Type B pancreatic cell (in vitro differentiated cells): Measurements from ENCODE around the gene NXT1. TPM values are rescaled to one million over a fixed set of nuclear protein-coding genes. Genes with fewer than 3 reads are reported as not detected.

Experiments
- DNase-seq: peaks from one replicate; pipeline ENCODE4 v3.0.0; 2021; ENCODE audit warnings: mixed read lengths; ENCODE audit not compliant: unreplicated experiment; ENCODE audit errors: extremely low spot score
- H3K27ac Mint-ChIP-seq: 2 replicates; pipeline ENCODE4 v1.8.0; 2021; ENCODE audit warnings: mild to moderate bottlenecking, mixed read lengths
- H3K27me3 Mint-ChIP-seq: 2 replicates; pipeline ENCODE4 v1.8.0; 2021; ENCODE audit warnings: mixed read lengths
- H3K36me3 Mint-ChIP-seq: 2 replicates; pipeline ENCODE4 v1.8.0; 2021; ENCODE audit warnings: mixed read lengths
- H3K4me1 Mint-ChIP-seq: one replicate; pipeline ENCODE4 v1.8.0; 2021; ENCODE audit warnings: mixed read lengths; ENCODE audit not compliant: unreplicated experiment
- H3K4me3 Mint-ChIP-seq: 2 replicates; pipeline ENCODE4 v1.8.0; 2021; ENCODE audit warnings: mild to moderate bottlenecking, mixed read lengths
- H3K9me3 Mint-ChIP-seq: 2 replicates; pipeline ENCODE4 v1.8.0; 2021; ENCODE audit warnings: mixed read lengths
- total RNA-seq: library from RNA; stranded (reverse); gene quantifications from 2 replicates; pipeline ENCODE4 v1.2.1, GENCODE V29; 2021; ENCODE audit warnings: low replicate concordance
- TF ChIP-seq, protein P1 (sequence below): fragments of 200-600 bp; sonication (generic); conservative IDR thresholded peaks from 2 replicates; pipeline ENCODE4 v1.5.0; 2021; ENCODE audit warnings: antibody characterized with exemption, mild to moderate bottlenecking

Gene NXT1
- total RNA-seq, 1 donor from 2014 or later: 25.7 TPM

GRCh38 chr20:23366384-23366783, 15.8 kb downstream of the NXT1 start:
- H3K4me3 Mint-ChIP-seq: peak overlapping the region; percentile 18
- H3K9me3 Mint-ChIP-seq: no peaks in the 10 kb centered on the region
- peak overlapping the region; percentile 17 for H3K27ac Mint-ChIP-seq

GRCh38 chr20:23367770-23368169, 17.2 kb downstream of the NXT1 start:
- Mint-ChIP-seq H3K9me3 (no peaks in the 10 kb centered on the region), H3K4me1 (peaks cover 33% of the 10 kb centered on the region), H3K27me3 (no peaks in the 10 kb centered on the region), H3K27ac (no peak overlapping the region), H3K4me3 (no peak overlapping the region), H3K36me3 (peaks cover 36% of the 10 kb centered on the region)
- TF ChIP-seq, protein P1, sequence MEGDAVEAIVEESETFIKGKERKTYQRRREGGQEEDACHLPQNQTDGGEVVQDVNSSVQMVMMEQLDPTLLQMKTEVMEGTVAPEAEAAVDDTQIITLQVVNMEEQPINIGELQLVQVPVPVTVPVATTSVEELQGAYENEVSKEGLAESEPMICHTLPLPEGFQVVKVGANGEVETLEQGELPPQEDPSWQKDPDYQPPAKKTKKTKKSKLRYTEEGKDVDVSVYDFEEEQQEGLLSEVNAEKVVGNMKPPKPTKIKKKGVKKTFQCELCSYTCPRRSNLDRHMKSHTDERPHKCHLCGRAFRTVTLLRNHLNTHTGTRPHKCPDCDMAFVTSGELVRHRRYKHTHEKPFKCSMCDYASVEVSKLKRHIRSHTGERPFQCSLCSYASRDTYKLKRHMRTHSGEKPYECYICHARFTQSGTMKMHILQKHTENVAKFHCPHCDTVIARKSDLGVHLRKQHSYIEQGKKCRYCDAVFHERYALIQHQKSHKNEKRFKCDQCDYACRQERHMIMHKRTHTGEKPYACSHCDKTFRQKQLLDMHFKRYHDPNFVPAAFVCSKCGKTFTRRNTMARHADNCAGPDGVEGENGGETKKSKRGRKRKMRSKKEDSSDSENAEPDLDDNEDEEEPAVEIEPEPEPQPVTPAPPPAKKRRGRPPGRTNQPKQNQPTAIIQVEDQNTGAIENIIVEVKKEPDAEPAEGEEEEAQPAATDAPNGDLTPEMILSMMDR: no peak
- no peak for DNase-seq

More at GRCh38 chr20:23366384-23366783, 15.8 kb downstream of the NXT1 start:
- peaks cover 30% of the 10 kb centered on the region for H3K36me3 Mint-ChIP-seq
- H3K27me3 Mint-ChIP-seq: no peaks in the 10 kb centered on the region
- DNase-seq: no peak
- H3K4me1 Mint-ChIP-seq: peaks cover 33% of the 10 kb centered on the region
- TF ChIP-seq, protein P1: no peak

DNA sequence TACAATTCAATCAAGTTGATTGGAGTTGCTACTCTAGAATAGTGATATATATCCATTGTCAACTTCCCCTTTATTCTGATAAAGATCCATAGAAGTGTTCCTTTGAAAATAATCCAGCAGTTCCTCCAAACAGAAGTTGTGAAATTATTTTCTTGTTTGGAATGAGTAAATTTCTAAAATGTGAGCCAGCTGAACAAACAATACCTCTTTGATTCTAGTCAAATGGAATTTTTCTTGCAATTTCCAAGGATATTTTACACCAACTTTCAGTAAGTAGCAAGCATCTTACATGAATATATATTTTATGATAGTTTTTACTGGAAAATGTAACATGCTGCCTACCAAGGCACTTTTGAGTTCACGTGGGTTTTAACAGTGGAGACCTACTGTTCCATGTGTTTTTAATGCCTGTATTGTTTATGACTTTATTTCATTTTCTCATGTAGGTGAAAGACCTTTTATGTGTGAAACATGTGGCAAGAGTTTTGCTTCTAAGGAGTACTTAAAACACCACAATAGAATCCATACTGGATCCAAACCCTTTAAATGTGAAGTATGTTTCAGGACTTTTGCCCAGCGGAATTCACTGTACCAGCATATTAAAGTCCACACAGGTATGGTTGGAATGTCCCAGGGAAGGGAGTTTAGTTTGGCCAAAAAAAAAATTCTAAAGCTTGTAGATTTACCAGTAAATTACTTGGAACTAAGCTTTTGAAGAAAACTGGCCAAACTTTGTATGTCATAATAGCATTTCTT, 17.9 kb downstream of the NXT1 start:
- Mint-ChIP-seq H3K27ac (no peak overlapping the region), H3K4me1 (peaks cover 26% of the 10 kb centered on the region), H3K9me3 (no peaks in the 10 kb centered on the region), H3K27me3 (no peaks in the 10 kb centered on the region), H3K36me3 (peaks cover 37% of the 10 kb centered on the region), H3K4me3 (no peak overlapping the region)
- TF ChIP-seq, protein P1: no peak
- no peak for DNase-seq

DNA sequence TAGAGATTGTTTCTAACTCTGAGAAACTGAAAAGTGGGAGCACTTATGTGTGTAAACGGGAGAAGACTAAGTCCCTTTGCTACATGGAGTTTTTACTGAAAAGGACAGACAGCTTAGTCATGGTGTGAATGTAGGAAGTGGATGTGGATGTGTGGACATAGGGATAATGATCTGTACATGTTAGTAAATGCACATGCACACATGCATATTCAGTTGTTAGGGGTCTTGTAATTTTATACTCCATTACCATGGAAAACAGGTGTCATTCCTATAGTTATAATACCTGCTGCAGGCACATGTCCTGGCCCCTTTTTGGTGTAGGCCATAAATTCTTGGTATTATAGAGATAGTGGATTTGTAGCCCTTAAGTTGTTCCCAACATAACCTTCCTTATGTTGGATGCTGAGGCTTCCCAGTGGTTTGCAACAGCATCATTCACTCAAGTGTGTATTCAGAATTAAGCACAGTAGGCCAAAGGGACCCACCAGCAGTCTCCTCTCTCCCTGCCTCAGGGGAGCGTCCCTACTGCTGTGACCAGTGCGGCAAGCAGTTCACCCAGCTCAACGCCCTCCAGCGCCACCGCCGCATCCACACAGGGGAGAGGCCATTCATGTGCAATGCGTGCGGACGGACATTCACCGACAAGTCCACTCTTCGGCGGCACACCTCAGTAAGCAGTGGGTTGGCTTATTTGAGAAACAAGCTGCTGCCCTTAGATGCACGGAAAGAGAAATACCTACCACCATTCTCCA, 18.7 kb downstream of the NXT1 start:
- Mint-ChIP-seq H3K4me1 (peaks cover 26% of the 10 kb centered on the region), H3K36me3 (peaks cover 39% of the 10 kb centered on the region), H3K9me3 (no peaks in the 10 kb centered on the region), H3K27me3 (no peaks in the 10 kb centered on the region), H3K27ac (no peak overlapping the region), H3K4me3 (no peak overlapping the region)
- TF ChIP-seq, protein P1: no peak
- no peak for DNase-seq

- H3K9me3 Mint-ChIP-seq: no peaks in the 10 kb centered on the region
- no peak overlapping the region for H3K27ac Mint-ChIP-seq
- peaks cover 30% of the 10 kb centered on the region for H3K36me3 Mint-ChIP-seq
- TF ChIP-seq, protein P1: no peak
- no peak overlapping the region for H3K4me3 Mint-ChIP-seq
- H3K27me3 Mint-ChIP-seq: no peaks in the 10 kb centered on the region
- H3K4me1 Mint-ChIP-seq: peaks cover 18% of the 10 kb centered on the region
- DNase-seq: no peak
These were observed 19.7 kb downstream of the NXT1 start for GRCh38 chr20:23370274-23370673.
